ENCODE data around the gene KHDC4. TPM values are rescaled to one million over a fixed set of nuclear protein-coding genes. Genes with fewer than 3 reads are reported as not detected.
"Not testable (repeated sequence)": the region's sequence is repeated elsewhere in the genome, so short reads cannot be mapped to it uniquely, and the experiment has no call there.

Gene KHDC4
- total RNA-seq, 1 donor from 2014 or later: 36.7 TPM

GRCh38 chr1:155904261-155904660 lies 30.0 kb downstream of the KHDC4 start:
- TF ChIP-seq CTCF (conservative IDR thresholded peaks at IDR 0.05; ENCODE audit: low read depth, low read length): no peak
- DNase-seq (ENCODE audit: low read depth): no peak
- no peak overlapping the region for H3K4me3 ChIP-seq (ENCODE audit: low read depth, low read length)

- no peak overlapping the region for H3K4me3 ChIP-seq (ENCODE audit: low read depth, low read length)
- DNase-seq (ENCODE audit: low read depth): no peak
- no peak for TF ChIP-seq CTCF (conservative IDR thresholded peaks at IDR 0.05; ENCODE audit: low read depth, low read length)
These were observed 34.1 kb downstream of the KHDC4 start for GRCh38 chr1:155900161-155900560.

GRCh38 chr1:155899683-155900082 lies 34.5 kb downstream of the KHDC4 start:
- DNase-seq (ENCODE audit: low read depth): no peak
- no peak for TF ChIP-seq CTCF (conservative IDR thresholded peaks at IDR 0.05; ENCODE audit: low read depth, low read length)
- H3K4me3 ChIP-seq (ENCODE audit: low read depth, low read length): no peak overlapping the region

- DNase-seq (ENCODE audit: low read depth): no peak
- no peak overlapping the region for H3K4me3 ChIP-seq (ENCODE audit: low read depth, low read length)
- TF ChIP-seq CTCF (conservative IDR thresholded peaks at IDR 0.05; ENCODE audit: low read depth, low read length): no peak
These were observed 35.3 kb downstream of the KHDC4 start for GRCh38 chr1:155898888-155899287.

GRCh38 chr1:155897746-155898145 lies 36.5 kb downstream of the KHDC4 start:
- no peak for TF ChIP-seq CTCF (conservative IDR thresholded peaks at IDR 0.05; ENCODE audit: low read depth, low read length)
- H3K4me3 ChIP-seq (ENCODE audit: low read depth, low read length): no peak overlapping the region
- no peak for DNase-seq (ENCODE audit: low read depth)

GRCh38 chr1:155896476-155896875 lies 37.7 kb downstream of the KHDC4 start:
- not testable (repeated sequence) for DNase-seq (ENCODE audit: low read depth)

GRCh38 chr1:155895617-155896016 lies 38.6 kb downstream of the KHDC4 start:
- DNase-seq (ENCODE audit: low read depth): not testable (repeated sequence)

More at GRCh38 chr1:155896476-155896875, 37.7 kb downstream of the KHDC4 start:
- not testable (repeated sequence) for H3K4me3 ChIP-seq (ENCODE audit: low read depth, low read length)

GRCh38 chr1:155893389-155894142 lies 40.6 kb downstream of the KHDC4 start:
- TF ChIP-seq CTCF (conservative IDR thresholded peaks at IDR 0.05; ENCODE audit: low read depth, low read length): no peak
- no peak overlapping the region for H3K4me3 ChIP-seq (ENCODE audit: low read depth, low read length)
- DNase-seq (ENCODE audit: low read depth): no peak

More at GRCh38 chr1:155895617-155896016, 38.6 kb downstream of the KHDC4 start:
- H3K4me3 ChIP-seq (ENCODE audit: low read depth, low read length): not testable (repeated sequence)

Data from epithelial cell of proximal tubule (primary cell).